Measurements from ENCODE around the gene TEX35. TPM values are rescaled to one million over a fixed set of nuclear protein-coding genes. Genes with fewer than 3 reads are reported as not detected.
A peak's percentile ranks its signal among the peaks of the same experiment; 100 is the strongest.

Gene TEX35
- total and polyA plus RNA-seq, 2 experiments from 2014 or later: not detected

DNA sequence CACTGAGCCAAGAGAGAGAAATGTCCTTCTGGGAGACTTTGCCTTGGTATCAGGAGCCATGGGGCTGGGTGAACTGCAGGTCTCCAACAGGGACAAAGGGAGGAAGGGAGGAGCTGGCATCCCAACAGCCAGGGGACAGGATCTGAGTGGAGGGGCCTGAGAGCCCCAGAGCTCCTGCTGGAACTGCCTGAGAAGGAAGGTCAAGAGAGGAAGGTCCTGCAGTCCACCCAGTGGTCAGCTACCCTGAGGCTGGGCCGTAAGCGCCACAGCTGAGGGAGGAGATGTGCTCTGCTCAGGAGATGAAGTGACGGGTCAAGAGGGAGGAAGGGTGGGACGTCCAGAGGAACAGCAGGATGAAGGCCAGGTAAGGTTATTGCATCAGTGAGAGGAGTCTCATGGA, 8.6 kb upstream of the TEX35 start:
- Histone ChIP-seq H3K4me2 (ENCODE audit: unreplicated experiment) (no peak overlapping the region), H3K27ac (no peak overlapping the region), H4K20me1 (ENCODE audit: insufficient read depth) (no peaks in the 10 kb centered on the region), H2AFZ (no peak overlapping the region), H3K9me3 (ENCODE audit: low read depth) (no peaks in the 10 kb centered on the region), H3K9me2 (ENCODE audit: insufficient read depth) (no peaks in the 10 kb centered on the region), H3K4me1 (ENCODE audit: insufficient read depth) (no peaks in the 10 kb centered on the region), H3K9ac (no peak overlapping the region), H3K79me2 (ENCODE audit: insufficient read depth) (no peaks in the 10 kb centered on the region), H3F3A (ENCODE audit: insufficient read depth) (no peaks in the 10 kb centered on the region), H3K36me3 (ENCODE audit: low read depth) (no peaks in the 10 kb centered on the region), H3K4me3 (no peak overlapping the region), H3K27me3 (replicated peaks; ENCODE audit: insufficient read depth) (no peaks in the 10 kb centered on the region)
- in situ Hi-C loops (cut with MboI): no loop called here
- DNase-seq: no peak
- 71 to 76% methylated on average over 4 of the region's 4 CpGs for WGBS, 2 experiments (ENCODE audit: low coverage in 1 of 2, low lambda C conversion rate in 2 of 2, missing lambda C conversion rate in 2 of 2)
- TF ChIP-seq EZH2 (IDR thresholded peaks at IDR 0.05; ENCODE audit: insufficient read depth, poor library complexity, severe bottlenecking) (no peak), EZH2phosphoT487 (IDR thresholded peaks at IDR 0.05; ENCODE audit: insufficient read depth, low read depth) (no peak)

- in situ Hi-C loops (cut with MboI): no loop called here
- Histone ChIP-seq H3F3A (ENCODE audit: insufficient read depth) (no peaks in the 10 kb centered on the region), H3K9me3 (ENCODE audit: low read depth) (no peaks in the 10 kb centered on the region), H3K79me2 (ENCODE audit: insufficient read depth) (no peaks in the 10 kb centered on the region), H4K20me1 (ENCODE audit: insufficient read depth) (no peaks in the 10 kb centered on the region), H3K9ac (no peak overlapping the region), H3K27me3 (replicated peaks; ENCODE audit: insufficient read depth) (no peaks in the 10 kb centered on the region), H3K4me1 (ENCODE audit: insufficient read depth) (no peaks in the 10 kb centered on the region), H3K4me3 (no peak overlapping the region), H3K4me2 (ENCODE audit: unreplicated experiment) (no peak overlapping the region), H3K9me2 (ENCODE audit: insufficient read depth) (no peaks in the 10 kb centered on the region), H2AFZ (no peak overlapping the region), H3K36me3 (ENCODE audit: low read depth) (no peaks in the 10 kb centered on the region), H3K27ac (no peak overlapping the region)
- DNase-seq: no peak
- TF ChIP-seq EZH2phosphoT487 (IDR thresholded peaks at IDR 0.05; ENCODE audit: insufficient read depth, low read depth) (no peak), EZH2 (IDR thresholded peaks at IDR 0.05; ENCODE audit: insufficient read depth, poor library complexity, severe bottlenecking) (no peak)
- WGBS, 2 experiments (ENCODE audit: low coverage in 1 of 2, low lambda C conversion rate in 2 of 2, missing lambda C conversion rate in 2 of 2): 62 to 69% methylated on average over 6 of the region's 6 CpGs
Observed at GRCh38 chr1:178506177-178506576, 6.7 kb upstream of the TEX35 start.

DNA sequence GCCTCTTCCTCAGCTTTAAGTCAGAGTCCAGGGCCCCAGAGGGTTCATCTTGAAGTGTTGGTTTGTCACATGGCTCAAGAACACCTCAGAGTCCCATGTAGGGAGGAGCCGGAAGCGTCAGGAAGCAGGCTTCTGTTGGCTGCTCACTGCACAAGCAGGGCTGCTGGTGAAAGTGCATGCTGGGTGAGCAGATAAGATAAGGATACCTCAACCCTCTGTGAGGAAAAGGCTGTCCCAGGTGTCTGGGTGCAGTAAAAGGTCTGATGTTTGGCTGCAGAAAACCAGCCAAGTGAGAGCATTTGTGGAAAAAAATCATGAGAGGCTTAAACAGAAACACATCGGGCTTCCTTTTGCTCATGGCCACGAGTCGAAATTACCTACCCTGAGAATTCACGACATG, 6.2 kb upstream of the TEX35 start:
- Histone ChIP-seq H3K27ac (no peak overlapping the region), H3K9ac (no peak overlapping the region), H3K36me3 (ENCODE audit: low read depth) (no peaks in the 10 kb centered on the region), H3K4me2 (ENCODE audit: unreplicated experiment) (no peak overlapping the region), H3K4me1 (ENCODE audit: insufficient read depth) (no peaks in the 10 kb centered on the region), H3K9me2 (ENCODE audit: insufficient read depth) (no peaks in the 10 kb centered on the region), H4K20me1 (ENCODE audit: insufficient read depth) (no peaks in the 10 kb centered on the region), H3K27me3 (replicated peaks; ENCODE audit: insufficient read depth) (no peaks in the 10 kb centered on the region), H3K4me3 (no peak overlapping the region), H3K9me3 (ENCODE audit: low read depth) (no peaks in the 10 kb centered on the region), H3K79me2 (ENCODE audit: insufficient read depth) (no peaks in the 10 kb centered on the region), H2AFZ (no peak overlapping the region), H3F3A (ENCODE audit: insufficient read depth) (no peaks in the 10 kb centered on the region)
- DNase-seq: no peak
- in situ Hi-C loops (cut with MboI): no loop called here
- 90% methylated on average over 6 of the region's 6 CpGs for WGBS, 2 experiments (ENCODE audit: low coverage in 1 of 2, low lambda C conversion rate in 2 of 2, missing lambda C conversion rate in 2 of 2)
- no peak for TF ChIP-seq EZH2 (IDR thresholded peaks at IDR 0.05; ENCODE audit: insufficient read depth, poor library complexity, severe bottlenecking)
- no peak for TF ChIP-seq EZH2phosphoT487 (IDR thresholded peaks at IDR 0.05; ENCODE audit: insufficient read depth, low read depth)

GRCh38 chr1:178509414-178510007, 3.4 kb upstream of the TEX35 start:
- Histone ChIP-seq H3K4me1 (ENCODE audit: insufficient read depth) (no peaks in the 10 kb centered on the region), H4K20me1 (ENCODE audit: insufficient read depth) (no peaks in the 10 kb centered on the region), H2AFZ (no peak overlapping the region), H3K79me2 (ENCODE audit: insufficient read depth) (no peaks in the 10 kb centered on the region), H3F3A (ENCODE audit: insufficient read depth) (no peaks in the 10 kb centered on the region), H3K4me3 (no peak overlapping the region), H3K36me3 (ENCODE audit: low read depth) (no peaks in the 10 kb centered on the region), H3K27me3 (replicated peaks; ENCODE audit: insufficient read depth) (no peaks in the 10 kb centered on the region), H3K4me2 (ENCODE audit: unreplicated experiment) (no peak overlapping the region), H3K9me3 (ENCODE audit: low read depth) (no peaks in the 10 kb centered on the region), H3K9ac (no peak overlapping the region), H3K27ac (no peak overlapping the region), H3K9me2 (ENCODE audit: insufficient read depth) (no peaks in the 10 kb centered on the region)
- DNase-seq: no peak
- in situ Hi-C loops (cut with MboI): no loop called here
- TF ChIP-seq EZH2 (IDR thresholded peaks at IDR 0.05; ENCODE audit: insufficient read depth, poor library complexity, severe bottlenecking): no peak
- no peak for TF ChIP-seq EZH2phosphoT487 (IDR thresholded peaks at IDR 0.05; ENCODE audit: insufficient read depth, low read depth)
- 87 to 92% methylated on average over 5 of the region's 5 CpGs for WGBS, 2 experiments (ENCODE audit: low coverage in 1 of 2, low lambda C conversion rate in 2 of 2, missing lambda C conversion rate in 2 of 2)

GRCh38 chr1:178510155-178510554, 2.8 kb upstream of the TEX35 start:
- Histone ChIP-seq H3K4me3 (no peak overlapping the region), H3K9me2 (ENCODE audit: insufficient read depth) (no peaks in the 10 kb centered on the region), H3K27ac (no peak overlapping the region), H3K9ac (no peak overlapping the region), H3F3A (ENCODE audit: insufficient read depth) (no peaks in the 10 kb centered on the region), H3K4me1 (ENCODE audit: insufficient read depth) (no peaks in the 10 kb centered on the region), H3K9me3 (ENCODE audit: low read depth) (no peaks in the 10 kb centered on the region), H3K4me2 (ENCODE audit: unreplicated experiment) (no peak overlapping the region), H3K36me3 (ENCODE audit: low read depth) (no peaks in the 10 kb centered on the region), H3K27me3 (replicated peaks; ENCODE audit: insufficient read depth) (no peaks in the 10 kb centered on the region), H4K20me1 (ENCODE audit: insufficient read depth) (no peaks in the 10 kb centered on the region), H3K79me2 (ENCODE audit: insufficient read depth) (no peaks in the 10 kb centered on the region), H2AFZ (no peak overlapping the region)
- WGBS, 2 experiments (ENCODE audit: low coverage in 1 of 2, low lambda C conversion rate in 2 of 2, missing lambda C conversion rate in 2 of 2): 77% methylated on average over 4 of the region's 4 CpGs
- no peak for TF ChIP-seq EZH2 (IDR thresholded peaks at IDR 0.05; ENCODE audit: insufficient read depth, poor library complexity, severe bottlenecking)
- no peak for TF ChIP-seq EZH2phosphoT487 (IDR thresholded peaks at IDR 0.05; ENCODE audit: insufficient read depth, low read depth)
- in situ Hi-C loops (cut with MboI): no loop called here
- DNase-seq: peak; percentile 28

Measured in GM23248 (cell line).